Ascending aorta (tissue), 2 donors: ENCODE data around the gene MMP14. TPM values are rescaled to one million over a fixed set of nuclear protein-coding genes. Genes with fewer than 3 reads are reported as not detected.

Experiments
- DNase-seq, 2 donors: peaks; one replicate each; pipeline ENCODE4 v3.0.0-alpha.2; 2019; ENCODE audit warnings: low spot score in 2 of 2
- H3K27ac ChIP-seq, 2 donors: fragments of 200-600 bp; sonication (generic); one replicate each; pipeline ENCODE4 v1.5.1; 2016 to 2017; ENCODE audit warnings: mild to moderate bottlenecking in 1 of 2
- H3K27me3 ChIP-seq: fragments of 200-600 bp; sonication (generic); one replicate; pipeline ENCODE4 v1.5.1; 2017
- H3K36me3 ChIP-seq, 2 donors: fragments of 200-600 bp; sonication (generic); one replicate each; pipeline ENCODE4 v1.5.1; 2016
- H3K4me1 ChIP-seq, 2 donors: fragments of 200-600 bp; sonication (generic); one replicate each; pipeline ENCODE4 v1.5.1; 2016 to 2017; ENCODE audit warnings: mild to moderate bottlenecking in 1 of 2
- H3K4me3 ChIP-seq, 2 donors: fragments of 200-600 bp; sonication (generic); one replicate each; pipeline ENCODE4 v1.5.1; 2016 to 2017; ENCODE audit warnings: mild to moderate bottlenecking in 1 of 2
- H3K9me3 ChIP-seq, 2 donors: fragments of 200-600 bp; sonication (generic); one replicate each; pipeline ENCODE4 v1.5.1; 2016
- intact Hi-C: fragments of 100-400 bp; cut with DNase I; formaldehyde crosslinking; loops from one replicate; pipeline ENCODE4 v1.15.1; 2023
- total RNA-seq: library from RNA; depleted of rRNA; stranded (reverse); fragments of >200 nt; gene quantifications from one replicate; pipeline ENCODE4 v1.1.0, GENCODE V29; 2016
- TF ChIP-seq, protein P1 (sequence below), 3 experiments: fragments of 200-600 bp in 2 of 3; fragments of 450-650 bp in 1 of 3; sonication (generic) in 2 of 3; IDR thresholded peaks; one replicate each; pipeline ENCODE4 v1.5.1; 2016 to 2019; ENCODE audit warnings: antibody characterized with exemption in 3 of 3, mild to moderate bottlenecking in 1 of 3, moderate library complexity in 1 of 3

The MMP14 gene
- total RNA-seq, 1 donor from 2014 or later, result 178 TPM

- TF ChIP-seq, protein P1, sequence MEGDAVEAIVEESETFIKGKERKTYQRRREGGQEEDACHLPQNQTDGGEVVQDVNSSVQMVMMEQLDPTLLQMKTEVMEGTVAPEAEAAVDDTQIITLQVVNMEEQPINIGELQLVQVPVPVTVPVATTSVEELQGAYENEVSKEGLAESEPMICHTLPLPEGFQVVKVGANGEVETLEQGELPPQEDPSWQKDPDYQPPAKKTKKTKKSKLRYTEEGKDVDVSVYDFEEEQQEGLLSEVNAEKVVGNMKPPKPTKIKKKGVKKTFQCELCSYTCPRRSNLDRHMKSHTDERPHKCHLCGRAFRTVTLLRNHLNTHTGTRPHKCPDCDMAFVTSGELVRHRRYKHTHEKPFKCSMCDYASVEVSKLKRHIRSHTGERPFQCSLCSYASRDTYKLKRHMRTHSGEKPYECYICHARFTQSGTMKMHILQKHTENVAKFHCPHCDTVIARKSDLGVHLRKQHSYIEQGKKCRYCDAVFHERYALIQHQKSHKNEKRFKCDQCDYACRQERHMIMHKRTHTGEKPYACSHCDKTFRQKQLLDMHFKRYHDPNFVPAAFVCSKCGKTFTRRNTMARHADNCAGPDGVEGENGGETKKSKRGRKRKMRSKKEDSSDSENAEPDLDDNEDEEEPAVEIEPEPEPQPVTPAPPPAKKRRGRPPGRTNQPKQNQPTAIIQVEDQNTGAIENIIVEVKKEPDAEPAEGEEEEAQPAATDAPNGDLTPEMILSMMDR (IDR thresholded peaks at IDR 0.05), result no peak
- DNase-seq, result no peak
- Histone ChIP-seq H3K36me3 (no peaks in the 10 kb centered on the region), H3K4me1 (peaks cover 3 to 5% of the 10 kb centered on the region in 2 donors), H3K4me3 (no peak overlapping the region), H3K27ac (no peak overlapping the region), H3K27me3 (no peaks in the 10 kb centered on the region), H3K9me3 (no peaks in the 10 kb centered on the region)
- intact Hi-C loops, result no loop called here
These were observed 52.3 kb downstream of the MMP14 start for GRCh38 chr14:22888662-22889061.

GRCh38 chr14:22890416-22890815 is 54.0 kb downstream of the MMP14 start:
- DNase-seq, result no peak
- H3K36me3 ChIP-seq, result no peaks in the 10 kb centered on the region
- intact Hi-C loops, result no loop called here

DNA sequence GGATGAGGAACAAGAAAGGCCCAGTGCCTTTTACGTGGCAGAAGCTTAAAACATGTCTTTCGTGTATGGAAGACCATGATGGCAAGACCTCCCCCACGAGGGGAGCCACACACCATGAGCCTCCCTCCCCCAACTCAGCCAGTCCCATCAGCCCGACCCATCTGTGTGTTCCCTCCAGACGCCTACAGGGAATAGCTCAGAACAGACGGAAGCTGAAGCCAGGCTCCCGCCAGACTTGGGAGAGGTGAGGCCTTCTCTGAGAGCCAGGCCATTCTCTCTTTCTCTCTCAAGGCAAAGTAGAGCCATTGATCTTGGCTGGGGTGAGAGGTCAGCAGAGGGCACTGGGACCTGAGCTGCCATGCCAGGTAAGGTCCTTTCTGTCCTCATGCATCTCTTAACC is 56.1 kb downstream of the MMP14 start:
- no peaks in the 10 kb centered on the region for H3K36me3 ChIP-seq
- no peaks in the 10 kb centered on the region for H3K9me3 ChIP-seq
- no peak overlapping the region for H3K4me3 ChIP-seq
- TF ChIP-seq, protein P1 (IDR thresholded peaks at IDR 0.05), result no peak
- peaks cover 3 to 5% of the 10 kb centered on the region in 2 donors for H3K4me1 ChIP-seq
- intact Hi-C loops, result no loop called here
- DNase-seq, result no peak
- H3K27me3 ChIP-seq, result no peaks in the 10 kb centered on the region
- no peak overlapping the region for H3K27ac ChIP-seq

More at GRCh38 chr14:22890416-22890815, 54.0 kb downstream of the MMP14 start:
- Histone ChIP-seq H3K4me1 (peaks cover 3 to 5% of the 10 kb centered on the region in 2 donors), H3K27me3 (no peaks in the 10 kb centered on the region), H3K4me3 (no peak overlapping the region), H3K27ac (no peak overlapping the region), H3K9me3 (no peaks in the 10 kb centered on the region)
- TF ChIP-seq, protein P1 (IDR thresholded peaks at IDR 0.05), result no peak

- DNase-seq, result no peak
- Histone ChIP-seq H3K27me3 (no peaks in the 10 kb centered on the region), H3K27ac (no peak overlapping the region), H3K9me3 (no peaks in the 10 kb centered on the region), H3K36me3 (peaks cover 0 to 3% of the 10 kb centered on the region in 2 donors), H3K4me3 (no peak overlapping the region), H3K4me1 (no peaks in the 10 kb centered on the region)
- TF ChIP-seq, protein P1 (IDR thresholded peaks at IDR 0.05), result no peak
- intact Hi-C loops, result no loop called here
These were observed 57.3 kb downstream of the MMP14 start for GRCh38 chr14:22893706-22894105.

DNA sequence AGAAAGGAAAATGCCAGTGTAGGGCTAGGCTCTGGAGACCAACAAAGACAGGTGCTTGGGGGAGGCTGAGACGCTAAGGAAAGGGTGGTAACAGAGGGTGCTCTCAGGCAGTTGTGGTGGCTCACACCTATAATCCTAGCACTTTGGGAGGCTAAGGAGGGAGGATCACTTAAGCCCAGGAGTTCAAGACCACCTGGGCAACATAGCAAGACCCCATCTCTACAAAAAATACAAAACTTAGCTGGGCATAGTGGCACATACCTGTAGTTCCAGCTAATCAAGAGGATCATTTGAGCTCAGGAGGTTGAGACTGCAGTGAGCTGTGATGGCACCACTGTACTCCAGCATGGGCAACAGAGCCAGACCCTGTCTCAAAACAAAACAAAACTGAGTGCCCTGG is 59.0 kb downstream of the MMP14 start:
- Histone ChIP-seq H3K4me3 (no peak overlapping the region), H3K36me3 (peaks cover 0 to 5% of the 10 kb centered on the region in 2 donors), H3K27me3 (no peaks in the 10 kb centered on the region), H3K4me1 (no peaks in the 10 kb centered on the region), H3K27ac (no peak overlapping the region), H3K9me3 (no peaks in the 10 kb centered on the region)
- TF ChIP-seq, protein P1 (IDR thresholded peaks at IDR 0.05), result no peak
- no peak for DNase-seq
- intact Hi-C loops, result no loop called here

GRCh38 chr14:22896356-22896755 is 60.0 kb downstream of the MMP14 start:
- intact Hi-C loops, result no loop called here
- Histone ChIP-seq H3K36me3 (peaks cover 7 to 15% of the 10 kb centered on the region in 2 donors), H3K27me3 (no peaks in the 10 kb centered on the region), H3K9me3 (no peaks in the 10 kb centered on the region), H3K4me3 (no peak overlapping the region), H3K4me1 (no peaks in the 10 kb centered on the region), H3K27ac (no peak overlapping the region)
- no peak for DNase-seq
- TF ChIP-seq, protein P1 (IDR thresholded peaks at IDR 0.05), result no peak
